Measurements from ENCODE around the gene MTA1. TPM values are rescaled to one million over a fixed set of nuclear protein-coding genes. Genes with fewer than 3 reads are reported as not detected.

The MTA1 gene
- 57.3 to 82.9 TPM (median 78.9 TPM) in 5 replicates for total RNA-seq (2022; extraction: Qiagen RNA extraction; ENCODE audit: low read depth)

DNA sequence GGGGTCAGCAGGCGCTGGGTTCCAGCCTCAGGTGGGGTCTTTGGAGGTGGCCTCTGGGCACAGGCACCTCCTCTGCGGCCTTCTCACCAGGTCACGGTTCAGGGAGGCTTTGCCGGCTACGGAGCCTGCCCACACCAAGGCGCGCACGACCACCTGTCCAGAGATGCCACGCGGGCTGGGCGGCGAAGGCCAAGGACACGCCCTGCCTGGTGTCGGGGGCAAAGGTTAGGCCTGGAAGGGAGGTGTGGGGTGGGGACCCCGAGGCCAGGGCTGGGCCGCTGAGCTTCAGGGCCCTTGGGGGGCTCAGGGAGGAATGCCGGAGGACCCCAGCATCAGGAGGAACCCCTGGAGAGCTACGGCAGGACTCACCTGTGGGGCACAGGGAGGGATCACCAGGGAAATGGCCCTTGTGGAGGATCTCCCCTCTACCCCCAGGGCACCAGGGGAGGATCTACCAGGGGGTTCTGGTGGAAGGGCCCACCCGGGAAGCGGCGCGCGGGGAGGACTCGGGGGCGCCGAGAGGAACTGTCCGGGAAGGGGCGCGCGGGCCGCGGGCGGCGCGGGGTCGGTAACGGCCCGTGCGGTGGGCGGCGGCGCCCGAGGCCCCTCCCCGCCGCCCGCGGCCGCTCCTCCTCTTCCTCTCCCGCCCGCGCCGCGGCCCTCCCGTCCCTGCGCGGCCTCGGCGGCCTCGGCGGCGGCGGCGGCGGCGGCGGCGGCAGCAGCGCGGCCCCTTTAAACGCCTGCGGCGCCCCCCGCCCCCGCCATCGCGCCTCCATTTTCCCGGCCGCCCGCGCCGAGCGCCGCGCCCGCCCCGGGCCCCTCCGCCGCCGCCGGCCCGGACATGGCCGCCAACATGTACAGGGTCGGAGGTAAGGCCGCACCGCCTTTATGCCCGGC is at the start of gene MTA1:
Gene MTA1, plus strand, starts transcription at position 633 of the 897 bp plus-strand sequence. Its CDS starts 209 bp downstream, at position 842.

DNA sequence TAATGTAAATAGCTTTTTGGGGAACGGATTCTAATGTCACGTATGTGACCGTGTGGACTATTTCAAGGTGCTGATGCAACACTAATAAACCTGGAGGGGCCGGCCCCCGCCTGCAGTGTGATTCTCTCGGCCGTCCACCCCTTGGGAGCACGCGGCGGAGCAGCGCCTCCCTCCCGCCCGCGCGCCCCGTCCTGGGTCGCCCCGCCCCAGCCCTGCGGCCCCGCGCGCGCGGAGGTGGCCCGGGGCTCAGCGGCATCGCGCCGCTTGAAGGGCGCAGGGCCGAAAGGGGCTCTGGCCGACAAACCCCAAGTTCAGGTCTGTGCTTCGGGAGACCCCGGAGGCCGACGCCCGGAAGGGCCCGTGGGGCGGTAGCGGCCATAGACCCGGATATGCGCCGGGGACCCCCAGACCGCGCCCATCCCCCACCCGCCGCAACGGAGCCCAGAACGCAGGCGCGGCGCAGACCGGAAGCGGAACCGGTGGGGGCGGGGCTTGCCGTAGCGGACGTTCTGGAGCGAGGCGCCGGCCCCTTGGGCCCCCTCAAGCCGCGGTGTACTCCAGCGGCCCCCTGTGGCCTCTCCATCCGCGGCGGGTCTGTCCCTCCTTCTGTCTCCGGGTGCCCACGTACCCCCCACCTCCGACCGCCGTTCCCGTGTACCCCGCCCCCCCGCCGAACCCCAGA is 21.4 kb upstream of the MTA1 start, which contains the start of gene TEX22:
Gene TEX22, plus strand, starts transcription at position 495 of the 682 bp plus-strand sequence. CDS start 803 bp downstream, outside the sequence.

GRCh38 chr14:105474483-105475268 is 55.0 kb downstream of the MTA1 start, which contains the start of gene CRIP2:
Gene CRIP2 (plus strand): TSS chr14:105474821. CDS start chr14:105474863, 42 bp downstream.

GRCh38 chr14:105486163-105486973 is 66.7 kb downstream of the MTA1 start, which contains the start of gene CRIP1:
Gene CRIP1 (plus strand): TSS chr14:105486886. CDS start chr14:105487260, 374 bp downstream.

DNA sequence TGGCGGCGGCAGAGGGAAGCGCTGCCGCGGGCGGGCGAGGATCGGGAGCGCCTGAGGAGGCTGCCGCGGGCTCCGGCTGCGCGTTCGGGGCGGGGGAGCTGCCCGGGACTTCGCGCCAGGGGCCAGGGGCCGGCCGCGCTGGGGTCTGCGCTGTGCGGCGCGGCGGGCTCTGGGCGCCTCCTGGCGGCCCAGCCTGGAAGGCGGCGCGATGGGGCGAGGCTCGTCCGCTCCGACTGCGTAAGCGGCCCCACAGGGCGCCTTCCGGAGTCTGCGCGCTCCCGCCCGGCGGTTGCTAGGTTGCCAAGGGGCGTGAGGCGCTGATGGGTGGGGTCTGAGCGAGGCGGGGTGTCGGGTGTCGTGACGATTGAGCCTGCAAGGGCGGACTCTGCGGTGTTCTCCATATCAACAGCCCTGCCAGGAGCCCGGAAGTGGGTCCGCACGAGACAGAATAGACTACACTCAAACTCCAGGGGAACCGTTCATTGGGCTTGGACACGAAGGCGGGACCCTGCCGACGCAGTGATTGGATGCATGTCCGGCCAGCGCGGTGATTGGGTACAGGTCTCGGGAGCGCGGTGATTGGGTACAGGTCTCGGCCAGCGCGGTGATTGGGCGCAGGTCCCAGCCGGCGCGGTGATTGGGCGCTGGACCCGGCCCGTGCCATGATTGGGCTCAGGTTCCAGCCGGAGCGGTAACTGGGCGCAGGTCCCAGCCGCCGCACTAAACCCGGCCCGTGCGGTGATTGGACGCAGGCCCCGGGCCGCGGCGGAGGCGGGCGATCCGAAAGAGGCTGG is 71.1 kb downstream of the MTA1 start, which contains the start of gene TEDC1:
Gene TEDC1, plus strand, starts transcription at position 675 of the 794 bp plus-strand sequence. CDS start 130 bp downstream, outside the sequence.

Other genes starting within 250 kb of the MTA1 start
- gene NUDT14, start 238.5 kb upstream of the MTA1 start, total RNA-seq (2022; extraction: Qiagen RNA extraction; ENCODE audit: low read depth) = 26.6 to 43.8 TPM (median 41.8 TPM) in 5 replicates
- gene BTBD6, start 171.3 kb upstream of the MTA1 start, total RNA-seq (2022; extraction: Qiagen RNA extraction; ENCODE audit: low read depth) = 31.1 to 44.6 TPM (median 41.2 TPM) in 5 replicates
- gene BRF1, start 118.8 kb upstream of the MTA1 start, total RNA-seq (2022; extraction: Qiagen RNA extraction; ENCODE audit: low read depth) = 22.2 to 28.7 TPM (median 27.7 TPM) in 5 replicates
- 19.6 to 29.2 TPM (median 26.5 TPM) in 5 replicates for gene PACS2, start 105.1 kb upstream of the MTA1 start, total RNA-seq (2022; extraction: Qiagen RNA extraction; ENCODE audit: low read depth)
- 0.14 to 0.52 TPM (median 0.23 TPM) in 4 of 5 replicates, not detected in the other for gene TEX22, start 21.3 kb upstream of the MTA1 start, total RNA-seq (2022; extraction: Qiagen RNA extraction; ENCODE audit: low read depth)
- gene CRIP2, start 55.0 kb downstream of the MTA1 start, total RNA-seq (2022; extraction: Qiagen RNA extraction; ENCODE audit: low read depth) = 124 to 214 TPM (median 194 TPM) in 5 replicates
- 1,759 to 2,006 TPM (median 1,923 TPM) in 5 replicates for gene CRIP1, start 67.1 kb downstream of the MTA1 start, total RNA-seq (2022; extraction: Qiagen RNA extraction; ENCODE audit: low read depth)
- 33.9 to 47.0 TPM (median 44.7 TPM) in 5 replicates for gene TEDC1, start 71.4 kb downstream of the MTA1 start, total RNA-seq (2022; extraction: Qiagen RNA extraction; ENCODE audit: low read depth)
- gene TMEM121, start 106.8 kb downstream of the MTA1 start, total RNA-seq (2022; extraction: Qiagen RNA extraction; ENCODE audit: low read depth) = 4.6 to 8.8 TPM (median 8.2 TPM) in 5 replicates